HFFc6 (cell line): ENCODE results near the gene RNF13. TPM values are rescaled to one million over a fixed set of nuclear protein-coding genes. Genes with fewer than 3 reads are reported as not detected.
"Not testable (repeated sequence)": the region's sequence is repeated elsewhere in the genome, so short reads cannot be mapped to it uniquely, and the experiment has no call there.

Experiments
- DNase-seq: peaks from one replicate; pipeline ENCODE4 v3.0.0-alpha.2; 2018
- H3K27ac Mint-ChIP-seq: 2 replicates; pipeline ENCODE4 v1.8.0; 2020; ENCODE audit warnings: mild to moderate bottlenecking, mixed read lengths
- H3K27me3 Mint-ChIP-seq: 2 replicates; pipeline ENCODE4 v1.8.0; 2021; ENCODE audit warnings: mild to moderate bottlenecking, moderate library complexity, mixed read lengths; ENCODE audit not compliant: insufficient read depth
- H3K36me3 Mint-ChIP-seq: 2 replicates; pipeline ENCODE4 v1.8.0; 2021; ENCODE audit warnings: low read depth, mixed read lengths
- H3K4me1 Mint-ChIP-seq: 2 replicates; pipeline ENCODE4 v1.8.0; 2020; ENCODE audit warnings: low read depth, mixed read lengths
- H3K4me3 Mint-ChIP-seq: 2 replicates; pipeline ENCODE4 v1.8.0; 2020; ENCODE audit warnings: mild to moderate bottlenecking, moderate library complexity, mixed read lengths
- H3K9me3 Mint-ChIP-seq: 2 replicates; pipeline ENCODE4 v1.8.0; 2020; ENCODE audit warnings: mild to moderate bottlenecking, mixed read lengths
- CTCF ChIP-seq: fragments of 200-600 bp; sonication (generic); IDR thresholded peaks from 2 replicates; pipeline ENCODE4 v1.5.0; 2021; ENCODE audit warnings: antibody characterized with exemption, mild to moderate bottlenecking
- total RNA-seq, 6 experiments: library from RNA; stranded (reverse); fragmentation: NEBNext Ultra II Directional; extraction: Animal tissue kit (Norgen Biotek cat#: 25700); gene quantifications; 2 replicates in 1 of 6; 3 replicates in 5 of 6; pipeline ENCODE4 v1.2.3, GENCODE V29; 2021

Gene RNF13
- total RNA-seq, 6 experiments from 2014 or later = 20.5 to 33.7 (median 25.7) TPM

- DNase-seq = no peak
These were observed 128.9 kb downstream of the RNF13 start for GRCh38 chr3:149941946-149942345.

GRCh38 chr3:149942409-149942808 is 129.4 kb downstream of the RNF13 start:
- Mint-ChIP-seq H3K27ac (0 out of 2 replicates have a peak overlapping the region, but pooled peaks have one; percentile 33), H3K9me3 (peaks cover 38% of the 10 kb centered on the region), H3K4me3 (no peak overlapping the region), H3K4me1 (peaks cover 52% of the 10 kb centered on the region), H3K27me3 (no peaks in the 10 kb centered on the region; the same call in 1 of the 2 replicates), H3K36me3 (peaks cover 59% of the 10 kb centered on the region)
- no peak for TF ChIP-seq CTCF
- DNase-seq = no peak

More at GRCh38 chr3:149941946-149942345, 128.9 kb downstream of the RNF13 start:
- peaks cover 54% of the 10 kb centered on the region for H3K36me3 Mint-ChIP-seq
- peaks cover 38% of the 10 kb centered on the region for H3K9me3 Mint-ChIP-seq
- H3K4me1 Mint-ChIP-seq = peaks cover 57% of the 10 kb centered on the region
- H3K4me3 Mint-ChIP-seq = no peak overlapping the region
- TF ChIP-seq CTCF = no peak
- H3K27ac Mint-ChIP-seq = no peak overlapping the region
- H3K27me3 Mint-ChIP-seq = peaks cover under 1% of the 10 kb centered on the region; the same call in 1 of the 2 replicates

- peaks cover 39% of the 10 kb centered on the region for H3K4me1 Mint-ChIP-seq
These were observed 131.0 kb downstream of the RNF13 start for GRCh38 chr3:149943966-149944365.

GRCh38 chr3:149947231-149947630 is 134.2 kb downstream of the RNF13 start:
- Mint-ChIP-seq H3K27ac (no peak overlapping the region), H3K4me1 (peaks cover 6% of the 10 kb centered on the region)

More at GRCh38 chr3:149943966-149944365, 131.0 kb downstream of the RNF13 start:
- H3K27ac Mint-ChIP-seq, DNase-seq, H3K4me3 Mint-ChIP-seq, H3K27me3 Mint-ChIP-seq: not testable (repeated sequence)
- Mint-ChIP-seq H3K36me3 (peaks cover 72% of the 10 kb centered on the region), H3K9me3 (peaks cover 38% of the 10 kb centered on the region)

GRCh38 chr3:149949181-149949580 is 136.2 kb downstream of the RNF13 start:
- no peak for DNase-seq
- Mint-ChIP-seq H3K27me3 (no peaks in the 10 kb centered on the region; the same call in 1 of the 2 replicates), H3K36me3 (peaks cover 77% of the 10 kb centered on the region), H3K4me3 (no peak overlapping the region), H3K4me1 (no peaks in the 10 kb centered on the region), H3K27ac (no peak overlapping the region), H3K9me3 (peaks cover 16% of the 10 kb centered on the region)
- no peak for TF ChIP-seq CTCF

More at GRCh38 chr3:149947231-149947630, 134.2 kb downstream of the RNF13 start:
- Mint-ChIP-seq H3K9me3 (peaks cover 35% of the 10 kb centered on the region), H3K27me3 (no peaks in the 10 kb centered on the region; the same call in 1 of the 2 replicates), H3K4me3 (no peak overlapping the region), H3K36me3 (peaks cover 92% of the 10 kb centered on the region)
- TF ChIP-seq CTCF = no peak
- no peak for DNase-seq

- peak overlapping the region; percentile 15; the same call in 1 of the 2 replicates for H3K27ac Mint-ChIP-seq
- no peak for DNase-seq
- no peak for TF ChIP-seq CTCF
- no peaks in the 10 kb centered on the region for H3K9me3 Mint-ChIP-seq
- peaks cover 39% of the 10 kb centered on the region for H3K36me3 Mint-ChIP-seq
- H3K4me3 Mint-ChIP-seq = no peak overlapping the region
- no peaks in the 10 kb centered on the region; the same call in 1 of the 2 replicates for H3K27me3 Mint-ChIP-seq
- peaks cover 41% of the 10 kb centered on the region for H3K4me1 Mint-ChIP-seq
These were observed 141.8 kb downstream of the RNF13 start for GRCh38 chr3:149954812-149955211.
